Breast epithelium (tissue), 3 donors: Measurements from ENCODE around the gene WDR81.

Experiments
- POLR2AphosphoS5 ChIP-seq, 3 donors: sonication (generic); formaldehyde crosslinking; IDR thresholded peaks; one replicate each; pipeline ENCODE4 v1.6.1; 2017; ENCODE audit warnings: antibody characterized with exemption in 3 of 3
- TF ChIP-seq, protein P1 (sequence below), 3 donors: fragments of 450-650 bp; IDR thresholded peaks; one replicate each; pipeline ENCODE4 v1.5.1; 2016 to 2017; ENCODE audit warnings: antibody characterized with exemption in 3 of 3, mild to moderate bottlenecking in 3 of 3, moderate library complexity in 3 of 3

DNA sequence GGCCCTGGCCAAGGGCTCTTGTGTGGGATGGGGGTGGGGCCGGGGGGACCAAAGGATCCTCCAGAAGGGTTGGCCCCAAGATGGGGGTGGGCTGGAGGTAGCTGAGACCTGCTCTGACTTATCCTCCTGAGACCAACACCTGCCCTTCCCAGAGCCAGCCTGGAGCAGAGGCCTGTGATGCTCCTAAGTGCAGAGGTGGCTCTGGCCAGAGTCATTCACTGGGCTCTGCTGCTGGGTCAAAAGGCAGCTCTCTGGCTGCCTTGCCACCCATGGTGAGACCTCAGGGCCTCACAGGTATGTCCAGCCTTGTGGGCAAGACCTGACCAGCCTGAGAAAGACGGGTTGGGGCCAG lies 18.6 kb downstream of the WDR81 start:
- TF ChIP-seq, protein P1, sequence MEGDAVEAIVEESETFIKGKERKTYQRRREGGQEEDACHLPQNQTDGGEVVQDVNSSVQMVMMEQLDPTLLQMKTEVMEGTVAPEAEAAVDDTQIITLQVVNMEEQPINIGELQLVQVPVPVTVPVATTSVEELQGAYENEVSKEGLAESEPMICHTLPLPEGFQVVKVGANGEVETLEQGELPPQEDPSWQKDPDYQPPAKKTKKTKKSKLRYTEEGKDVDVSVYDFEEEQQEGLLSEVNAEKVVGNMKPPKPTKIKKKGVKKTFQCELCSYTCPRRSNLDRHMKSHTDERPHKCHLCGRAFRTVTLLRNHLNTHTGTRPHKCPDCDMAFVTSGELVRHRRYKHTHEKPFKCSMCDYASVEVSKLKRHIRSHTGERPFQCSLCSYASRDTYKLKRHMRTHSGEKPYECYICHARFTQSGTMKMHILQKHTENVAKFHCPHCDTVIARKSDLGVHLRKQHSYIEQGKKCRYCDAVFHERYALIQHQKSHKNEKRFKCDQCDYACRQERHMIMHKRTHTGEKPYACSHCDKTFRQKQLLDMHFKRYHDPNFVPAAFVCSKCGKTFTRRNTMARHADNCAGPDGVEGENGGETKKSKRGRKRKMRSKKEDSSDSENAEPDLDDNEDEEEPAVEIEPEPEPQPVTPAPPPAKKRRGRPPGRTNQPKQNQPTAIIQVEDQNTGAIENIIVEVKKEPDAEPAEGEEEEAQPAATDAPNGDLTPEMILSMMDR (IDR thresholded peaks at IDR 0.05), result no peak
- TF ChIP-seq POLR2AphosphoS5 (IDR thresholded peaks at IDR 0.05), result no peak
